NCI-H1436 (cell line): ENCODE data around the gene UGT1A8.

ENCODE experiments used
- DNase-seq: peaks from one replicate; lab custom pipeline; 2025; lab: John Stamatoyannopoulos, UW

Gene UGT1A8

GRCh38 chr2:233819884-233820773 is 202.7 kb downstream of the UGT1A8 start:
- DNase-seq: no peak

- DNase-seq: no peak
Observed at GRCh38 chr2:233820774-233821105, 203.3 kb downstream of the UGT1A8 start.

- DNase-seq: no peak
Observed at GRCh38 chr2:233821196-233821595, 203.8 kb downstream of the UGT1A8 start.

- no peak for DNase-seq
Observed at GRCh38 chr2:233821709-233822100, 204.3 kb downstream of the UGT1A8 start.

GRCh38 chr2:233822101-233822771 is 204.8 kb downstream of the UGT1A8 start:
- DNase-seq: no peak
